ENCODE data around the gene C20orf204. TPM values are rescaled to one million over a fixed set of nuclear protein-coding genes. Genes with fewer than 3 reads are reported as not detected.

C20orf204 gene
- total RNA-seq, 3 donors from 2014 or later: 0.66 to 1.3 (median 1.1) TPM

GRCh38 chr20:64033981-64034493, 1.9 kb upstream of the C20orf204 start:
- no peaks in the 10 kb centered on the region for H3K9me3 ChIP-seq
- no peaks in the 10 kb centered on the region for H3K36me3 ChIP-seq
- intact Hi-C loops (cut with DNase I; ENCODE audit: low total_unique reads): no loop called here
- no peak for DNase-seq (ENCODE audit: low spot score in 2 of 2)
- H3K4me3 ChIP-seq: no peak overlapping the region
- no peaks in the 10 kb centered on the region for H3K4me1 ChIP-seq
- H3K27ac ChIP-seq: peak overlapping the region in 1 of 2 donors; percentile 38
- no peaks in the 10 kb centered on the region for H3K27me3 ChIP-seq
- TF ChIP-seq POLR2AphosphoS5 (IDR thresholded peaks at IDR 0.05): no peak
- TF ChIP-seq POLR2A (IDR thresholded peaks at IDR 0.05): no peak
- TF ChIP-seq CTCF (IDR thresholded peaks at IDR 0.05): no peak

GRCh38 chr20:64035066-64035932, 683 bp upstream of the C20orf204 start:
- TF ChIP-seq POLR2AphosphoS5 (IDR thresholded peaks at IDR 0.05): no peak
- no peaks in the 10 kb centered on the region for H3K4me1 ChIP-seq
- H3K36me3 ChIP-seq: no peaks in the 10 kb centered on the region
- intact Hi-C loops (cut with DNase I; ENCODE audit: low total_unique reads): no loop called here
- no peak overlapping the region for H3K4me3 ChIP-seq
- H3K27ac ChIP-seq: no peak overlapping the region
- DNase-seq (ENCODE audit: low spot score in 2 of 2): no peak
- no peaks in the 10 kb centered on the region for H3K9me3 ChIP-seq
- H3K27me3 ChIP-seq: peaks cover 0 to under 1% of the 10 kb centered on the region in 2 donors

GRCh38 chr20:64036346-64037198, 590 bp downstream of the C20orf204 start:
- Histone ChIP-seq H3K36me3 (no peaks in the 10 kb centered on the region), H3K27me3 (peaks cover 0 to 11% of the 10 kb centered on the region in 2 donors), H3K27ac (no peak overlapping the region), H3K4me3 (no peak overlapping the region), H3K9me3 (no peaks in the 10 kb centered on the region), H3K4me1 (no peaks in the 10 kb centered on the region)
- no peak for TF ChIP-seq POLR2AphosphoS5 (IDR thresholded peaks at IDR 0.05)
- no peak for TF ChIP-seq CTCF (IDR thresholded peaks at IDR 0.05)
- TF ChIP-seq POLR2A (IDR thresholded peaks at IDR 0.05): no peak
- intact Hi-C loops (cut with DNase I; ENCODE audit: low total_unique reads): no loop called here
- DNase-seq (ENCODE audit: low spot score in 2 of 2): no peak

GRCh38 chr20:64037199-64037497, 1.2 kb downstream of the C20orf204 start:
- DNase-seq (ENCODE audit: low spot score in 2 of 2): no peak
- no peaks in the 10 kb centered on the region for H3K36me3 ChIP-seq
- TF ChIP-seq POLR2A (IDR thresholded peaks at IDR 0.05) (no peak), CTCF (IDR thresholded peaks at IDR 0.05) (no peak), POLR2AphosphoS5 (IDR thresholded peaks at IDR 0.05) (no peak)
- H3K27me3 ChIP-seq: peaks cover 0 to 17% of the 10 kb centered on the region in 2 donors
- peaks cover 0 to 3% of the 10 kb centered on the region in 2 donors for H3K4me1 ChIP-seq
- intact Hi-C loops (cut with DNase I; ENCODE audit: low total_unique reads): no loop called here
- no peaks in the 10 kb centered on the region for H3K9me3 ChIP-seq
- H3K27ac ChIP-seq: no peak overlapping the region
- H3K4me3 ChIP-seq: no peak overlapping the region

GRCh38 chr20:64037498-64038213, 1.7 kb downstream of the C20orf204 start:
- TF ChIP-seq POLR2AphosphoS5 (IDR thresholded peaks at IDR 0.05) (no peak), CTCF (IDR thresholded peaks at IDR 0.05) (no peak), POLR2A (IDR thresholded peaks at IDR 0.05) (no peak)
- Histone ChIP-seq H3K9me3 (no peaks in the 10 kb centered on the region), H3K36me3 (no peaks in the 10 kb centered on the region), H3K27ac (no peak overlapping the region), H3K27me3 (peaks cover 0 to 20% of the 10 kb centered on the region in 2 donors), H3K4me1 (peaks cover 0 to 4% of the 10 kb centered on the region in 2 donors), H3K4me3 (peak overlapping the region; percentile 36 to 82 (median 57))
- intact Hi-C loops (cut with DNase I; ENCODE audit: low total_unique reads): no loop called here
- DNase-seq (ENCODE audit: low spot score in 2 of 2): no peak

Measured in breast epithelium (tissue), 4 donors.